Measurements from ENCODE around the gene LAMB2. TPM values are rescaled to one million over a fixed set of nuclear protein-coding genes. Genes with fewer than 3 reads are reported as not detected.

The LAMB2 gene
- total RNA-seq, 1 donor from 2014 or later, result 772 TPM

GRCh38 chr3:49158792-49159191, 25.9 kb upstream of the LAMB2 start:
- no peak for DNase-seq
- Histone ChIP-seq H3K27ac (replicated peaks) (no peak overlapping the region), H3K36me3 (peaks cover 17% of the 10 kb centered on the region), H3K9me3 (replicated peaks) (no peaks in the 10 kb centered on the region), H3K27me3 (ENCODE audit: low read depth) (no peaks in the 10 kb centered on the region), H3K4me3 (no peak overlapping the region), H3K4me1 (no peaks in the 10 kb centered on the region)
- no peak for TF ChIP-seq CTCF (IDR thresholded peaks at IDR 0.05; ENCODE audit: borderline replicate concordance)
- intact Hi-C loops (cut with micrococcal nuclease), result no loop called here

- no peak for DNase-seq
- no peaks in the 10 kb centered on the region for H3K27me3 ChIP-seq (ENCODE audit: low read depth)
- no peak overlapping the region for H3K27ac ChIP-seq (replicated peaks)
- TF ChIP-seq CTCF (IDR thresholded peaks at IDR 0.05; ENCODE audit: borderline replicate concordance), result peak; percentile 51
- peaks cover 11% of the 10 kb centered on the region for H3K36me3 ChIP-seq
- H3K9me3 ChIP-seq (replicated peaks), result no peaks in the 10 kb centered on the region
- intact Hi-C loops (cut with micrococcal nuclease), result no loop called here
- H3K4me3 ChIP-seq, result no peak overlapping the region
- H3K4me1 ChIP-seq, result no peaks in the 10 kb centered on the region
Measured at GRCh38 chr3:49158103-49158709, 25.4 kb upstream of the LAMB2 start.

- Histone ChIP-seq H3K4me1 (no peaks in the 10 kb centered on the region), H3K27me3 (ENCODE audit: low read depth) (no peaks in the 10 kb centered on the region), H3K27ac (replicated peaks) (no peak overlapping the region), H3K36me3 (peaks cover 5% of the 10 kb centered on the region), H3K9me3 (replicated peaks) (no peaks in the 10 kb centered on the region), H3K4me3 (no peak overlapping the region)
- intact Hi-C loops (cut with micrococcal nuclease), result no loop called here
- DNase-seq, result no peak
- no peak for TF ChIP-seq CTCF (IDR thresholded peaks at IDR 0.05; ENCODE audit: borderline replicate concordance)
Measured at GRCh38 chr3:49157289-49157688, 24.4 kb upstream of the LAMB2 start.

GRCh38 chr3:49153349-49153912, 20.6 kb upstream of the LAMB2 start:
- Histone ChIP-seq H3K36me3 (no peaks in the 10 kb centered on the region), H3K9me3 (replicated peaks) (no peaks in the 10 kb centered on the region), H3K27ac (replicated peaks) (no peak overlapping the region), H3K4me3 (no peak overlapping the region), H3K27me3 (ENCODE audit: low read depth) (no peaks in the 10 kb centered on the region), H3K4me1 (no peaks in the 10 kb centered on the region)
- no peak for TF ChIP-seq CTCF (IDR thresholded peaks at IDR 0.05; ENCODE audit: borderline replicate concordance)
- intact Hi-C loops (cut with micrococcal nuclease), result no loop called here
- DNase-seq, result no peak

GRCh38 chr3:49151610-49152009, 18.8 kb upstream of the LAMB2 start:
- Histone ChIP-seq H3K27ac (replicated peaks) (no peak overlapping the region), H3K27me3 (ENCODE audit: low read depth) (no peaks in the 10 kb centered on the region), H3K4me3 (no peak overlapping the region), H3K36me3 (no peaks in the 10 kb centered on the region), H3K4me1 (no peaks in the 10 kb centered on the region), H3K9me3 (replicated peaks) (no peaks in the 10 kb centered on the region)
- intact Hi-C loops (cut with micrococcal nuclease), result no loop called here
- TF ChIP-seq CTCF (IDR thresholded peaks at IDR 0.05; ENCODE audit: borderline replicate concordance), result no peak
- no peak for DNase-seq
